Liver (tissue), 3 donors: Measurements from ENCODE around the gene KIF4A.

Experiments used
- CTCF ChIP-seq: fragments of 150-350 bp; IDR thresholded peaks from 2 replicates; pipeline ENCODE4 v1.5.1; 2017; ENCODE audit warnings: improper control_type of control experiment, low read depth, low read length; ENCODE audit not compliant: missing input control
- EGR1 ChIP-seq, 2 donors: IDR thresholded peaks; 2 replicates each; pipeline ENCODE4 v1.6.1; 2016 to 2018; ENCODE audit warnings: antibody characterized with exemption in 2 of 2, low read depth in 2 of 2
- FOXA1 ChIP-seq: IDR thresholded peaks from 2 replicates; pipeline ENCODE4 v1.6.1; 2016; ENCODE audit warnings: antibody characterized with exemption
- HNF4A ChIP-seq, 2 donors: conservative IDR thresholded peaks; 2 replicates each; pipeline ENCODE4 v1.6.1; 2016; ENCODE audit warnings: antibody characterized with exemption in 2 of 2, mild to moderate bottlenecking in 2 of 2
- JUND ChIP-seq, 2 donors: IDR thresholded peaks; 2 replicates each; pipeline ENCODE4 v1.6.1; 2016; ENCODE audit warnings: antibody characterized with exemption in 2 of 2
- MAX ChIP-seq: IDR thresholded peaks from 2 replicates; pipeline ENCODE4 v1.6.1; 2016; ENCODE audit warnings: antibody characterized with exemption
- RAD21 ChIP-seq, 2 donors: IDR thresholded peaks; 2 replicates each; pipeline ENCODE4 v1.6.1; 2016; ENCODE audit warnings: antibody characterized with exemption in 2 of 2, mild to moderate bottlenecking in 2 of 2
- RXRA ChIP-seq, 2 donors: IDR thresholded peaks; 2 replicates each; pipeline ENCODE4 v1.6.1; 2017 to 2018; ENCODE audit warnings: antibody characterized with exemption in 2 of 2, mild to moderate bottlenecking in 1 of 2
- TAF1 ChIP-seq: conservative IDR thresholded peaks from 2 replicates; pipeline ENCODE4 v1.6.1; 2016; ENCODE audit warnings: antibody characterized with exemption, mild to moderate bottlenecking
- YY1 ChIP-seq: IDR thresholded peaks from 2 replicates; pipeline ENCODE4 v1.6.1; 2016; ENCODE audit warnings: antibody characterized with exemption, mild to moderate bottlenecking
- donor health status: healthy.
- donor health status: healthy.

- TF ChIP-seq CTCF: no peak
- TF ChIP-seq RAD21 (IDR thresholded peaks at IDR 0.05): no peak
- TF ChIP-seq FOXA1: no peak
- TF ChIP-seq TAF1: no peak
- TF ChIP-seq YY1: no peak
- TF ChIP-seq EGR1 (IDR thresholded peaks at IDR 0.05; ENCODE audit: low read depth in 2 of 2): no peak
- no peak for TF ChIP-seq MAX
- TF ChIP-seq JUND (IDR thresholded peaks at IDR 0.05): no peak
- no peak for TF ChIP-seq RXRA (IDR thresholded peaks at IDR 0.05)
- no peak for TF ChIP-seq HNF4A (conservative IDR thresholded peaks at IDR 0.05)
Observed at GRCh38 chrX:70432936-70433847, 143.3 kb downstream of the KIF4A start.
